Muscle layer of colon (tissue), 2 donors: ENCODE measurements around the gene AQP1.

Experiments used
- H3K27ac ChIP-seq: one replicate; pipeline ENCODE4 v1.7.0; 2013; ENCODE audit warnings: low read depth, mild to moderate bottlenecking, low read length, moderate library complexity
- H3K27me3 ChIP-seq, 2 donors: one replicate each; pipeline ENCODE4 v1.7.0; 2013; ENCODE audit warnings: low read length in 2 of 2, mild to moderate bottlenecking in 2 of 2; ENCODE audit not compliant: insufficient read depth in 2 of 2, control insufficient read depth in 1 of 2
- H3K36me3 ChIP-seq: one replicate; pipeline ENCODE4 v1.7.0; 2013; ENCODE audit warnings: mild to moderate bottlenecking, low read length; ENCODE audit not compliant: insufficient read depth
- H3K4me1 ChIP-seq: one replicate; pipeline ENCODE4 v1.7.0; 2013; ENCODE audit warnings: mild to moderate bottlenecking, low read length; ENCODE audit not compliant: insufficient read depth
- H3K4me3 ChIP-seq, 2 donors: one replicate each; pipeline ENCODE4 v1.7.0; 2013; ENCODE audit warnings: low read length in 2 of 2, low read depth in 1 of 2, mild to moderate bottlenecking in 1 of 2, moderate library complexity in 1 of 2
- H3K9ac ChIP-seq: one replicate; pipeline ENCODE4 v1.7.0; 2013; ENCODE audit warnings: low read length
- H3K9me3 ChIP-seq: one replicate; pipeline ENCODE4 v1.7.0; 2013; ENCODE audit warnings: mild to moderate bottlenecking, low read length
- donor health status: abdominal sarcoma.
- donor health status: Adenocarcinoma of cecum.

Gene AQP1

DNA sequence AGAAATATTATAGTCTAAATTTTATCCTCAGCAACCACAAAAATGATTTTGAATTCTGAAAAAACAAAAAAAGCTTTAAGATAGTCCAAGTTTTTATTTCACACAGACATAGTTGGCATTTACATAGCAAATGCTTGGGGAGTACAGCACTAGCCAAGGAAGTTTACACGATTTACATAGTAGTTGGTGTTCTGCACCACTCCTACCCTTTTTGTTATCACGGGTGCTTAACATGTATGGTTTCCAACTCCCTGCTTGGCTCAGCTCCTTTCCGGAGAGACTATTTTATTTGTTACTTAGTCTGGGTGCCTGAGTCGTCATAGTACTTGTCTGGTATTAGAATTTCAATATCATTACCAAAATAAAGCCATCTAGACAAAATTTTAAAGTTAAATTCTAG lies 43.3 kb downstream of the AQP1 start:
- H3K4me3 ChIP-seq = no peak overlapping the region
- H3K36me3 ChIP-seq = no peaks in the 10 kb centered on the region
- H3K9ac ChIP-seq = no peak overlapping the region
- no peaks in the 10 kb centered on the region for H3K4me1 ChIP-seq
- H3K27me3 ChIP-seq = no peaks in the 10 kb centered on the region
- no peaks in the 10 kb centered on the region for H3K9me3 ChIP-seq
- H3K27ac ChIP-seq = no peak overlapping the region

GRCh38 chr7:30956704-30957103 lies 45.1 kb downstream of the AQP1 start:
- Histone ChIP-seq H3K36me3 (no peaks in the 10 kb centered on the region), H3K27me3 (no peaks in the 10 kb centered on the region), H3K9me3 (no peaks in the 10 kb centered on the region), H3K9ac (no peak overlapping the region), H3K27ac (no peak overlapping the region), H3K4me3 (no peak overlapping the region), H3K4me1 (no peaks in the 10 kb centered on the region)

DNA sequence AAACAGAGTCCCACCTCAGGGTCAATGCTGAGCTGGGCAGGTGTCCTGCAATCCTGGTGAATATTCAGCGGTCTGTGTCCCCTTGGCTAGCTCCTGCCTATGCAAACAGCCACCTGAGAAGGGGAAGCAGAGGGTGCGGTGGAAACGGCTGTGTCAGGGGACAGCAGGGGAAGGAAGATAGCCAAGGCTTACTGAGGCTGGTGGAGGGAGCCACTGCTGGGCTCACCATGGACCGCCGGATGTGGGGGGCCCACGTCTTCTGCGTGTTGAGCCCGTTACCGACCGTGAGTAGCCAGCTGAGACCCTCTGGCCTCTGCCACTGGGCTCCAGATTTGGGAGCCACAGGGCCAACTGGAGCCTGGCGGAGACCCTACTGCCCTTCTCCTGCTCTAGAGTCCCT lies 52.2 kb downstream of the AQP1 start, which contains the start of gene GHRHR:
Gene GHRHR, plus strand, starts transcription at position 112 of the 400 bp plus-strand sequence. Its CDS starts 116 bp downstream, at position 228.
- no peak within 1 kb of the TSS for H3K27ac ChIP-seq
- no peak within 1 kb of the TSS for H3K4me3 ChIP-seq
- H3K27me3 ChIP-seq = no peaks in the 10 kb centered on the region
- no peaks in the 10 kb centered on the region for H3K36me3 ChIP-seq
- no peak within 1 kb of the TSS for H3K9ac ChIP-seq
- no peaks in the 10 kb centered on the region for H3K4me1 ChIP-seq
- no peaks in the 10 kb centered on the region for H3K9me3 ChIP-seq

DNA sequence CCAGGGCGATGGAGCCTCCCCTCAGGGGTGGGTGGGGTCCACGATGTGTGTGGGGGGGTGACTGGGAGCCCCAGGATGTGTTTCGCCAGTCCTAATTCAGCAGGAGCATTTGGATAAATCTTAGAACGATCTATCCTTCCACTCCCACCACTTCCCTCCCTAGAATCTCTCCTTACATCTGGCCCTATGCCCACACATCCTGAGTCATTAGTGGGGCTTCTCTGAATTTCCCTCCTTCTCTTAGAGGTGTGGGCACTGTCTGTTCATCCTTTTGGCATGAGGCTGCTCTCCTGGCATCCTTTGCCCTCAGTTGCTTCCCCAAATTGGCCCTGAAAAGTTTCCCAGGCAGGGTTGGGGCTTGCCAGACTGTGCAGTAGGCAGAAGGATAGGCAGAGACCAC lies 53.7 kb downstream of the AQP1 start:
- no peaks in the 10 kb centered on the region for H3K9me3 ChIP-seq
- no peaks in the 10 kb centered on the region for H3K4me1 ChIP-seq
- H3K27me3 ChIP-seq = peaks cover 0 to 3% of the 10 kb centered on the region in 2 donors
- no peak overlapping the region for H3K4me3 ChIP-seq
- no peaks in the 10 kb centered on the region for H3K36me3 ChIP-seq
- no peak overlapping the region for H3K27ac ChIP-seq
- no peak overlapping the region for H3K9ac ChIP-seq

- Histone ChIP-seq H3K9me3 (no peaks in the 10 kb centered on the region), H3K9ac (no peak overlapping the region), H3K4me1 (no peaks in the 10 kb centered on the region), H3K36me3 (no peaks in the 10 kb centered on the region), H3K4me3 (no peak overlapping the region), H3K27ac (no peak overlapping the region), H3K27me3 (peaks cover 0 to 3% of the 10 kb centered on the region in 2 donors)
Measured at GRCh38 chr7:30965883-30966282, 54.2 kb downstream of the AQP1 start.

DNA sequence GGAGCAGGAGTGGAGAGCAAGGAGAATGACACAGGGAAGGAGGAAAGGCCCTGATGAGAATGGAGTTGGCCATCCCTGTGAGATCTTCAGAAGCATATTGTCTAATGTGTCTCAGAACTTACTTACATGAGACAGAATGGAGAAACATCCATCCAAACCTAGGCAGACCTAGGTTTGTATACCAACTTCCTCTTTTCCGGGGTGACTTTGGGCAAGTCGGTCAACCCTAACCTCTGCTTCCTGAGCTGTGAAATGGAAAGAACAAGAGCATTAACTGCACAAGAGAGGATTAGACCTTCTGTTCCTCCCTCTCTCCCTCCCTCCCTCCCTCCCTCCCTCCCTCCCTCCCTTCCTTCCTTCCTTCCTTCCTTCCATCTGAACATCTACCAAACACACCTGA lies 56.6 kb downstream of the AQP1 start:
- Histone ChIP-seq H3K27ac (no peak overlapping the region), H3K9me3 (no peaks in the 10 kb centered on the region), H3K4me1 (no peaks in the 10 kb centered on the region), H3K9ac (no peak overlapping the region), H3K36me3 (no peaks in the 10 kb centered on the region), H3K27me3 (peaks cover 0 to 3% of the 10 kb centered on the region in 2 donors), H3K4me3 (no peak overlapping the region)

GRCh38 chr7:30968747-30969603 lies 57.3 kb downstream of the AQP1 start:
- Histone ChIP-seq H3K27ac (no peak overlapping the region), H3K9me3 (no peaks in the 10 kb centered on the region), H3K27me3 (peaks cover 0 to 3% of the 10 kb centered on the region in 2 donors), H3K4me3 (no peak overlapping the region), H3K36me3 (no peaks in the 10 kb centered on the region), H3K4me1 (no peaks in the 10 kb centered on the region), H3K9ac (no peak overlapping the region)

DNA sequence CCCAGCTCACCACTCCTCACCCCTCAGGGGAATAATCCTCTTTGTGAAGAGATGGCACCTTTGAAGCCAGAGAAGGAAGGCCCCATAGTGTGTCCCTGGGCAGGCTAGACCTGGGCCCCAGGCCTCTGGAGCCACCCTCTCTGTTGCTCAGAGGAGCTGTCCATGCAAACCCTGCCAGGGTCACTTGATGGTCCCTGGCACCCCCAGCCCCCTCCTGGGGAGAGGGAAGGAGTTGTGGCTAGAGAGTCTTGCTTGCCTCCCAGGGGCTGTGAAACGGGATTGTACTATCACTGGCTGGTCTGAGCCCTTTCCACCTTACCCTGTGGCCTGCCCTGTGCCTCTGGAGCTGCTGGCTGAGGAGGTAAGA lies 57.9 kb downstream of the AQP1 start:
- H3K4me1 ChIP-seq = no peaks in the 10 kb centered on the region
- H3K27me3 ChIP-seq = peaks cover 0 to 3% of the 10 kb centered on the region in 2 donors
- H3K4me3 ChIP-seq = no peak overlapping the region
- H3K27ac ChIP-seq = no peak overlapping the region
- H3K9ac ChIP-seq = no peak overlapping the region
- no peaks in the 10 kb centered on the region for H3K36me3 ChIP-seq
- H3K9me3 ChIP-seq = no peaks in the 10 kb centered on the region

DNA sequence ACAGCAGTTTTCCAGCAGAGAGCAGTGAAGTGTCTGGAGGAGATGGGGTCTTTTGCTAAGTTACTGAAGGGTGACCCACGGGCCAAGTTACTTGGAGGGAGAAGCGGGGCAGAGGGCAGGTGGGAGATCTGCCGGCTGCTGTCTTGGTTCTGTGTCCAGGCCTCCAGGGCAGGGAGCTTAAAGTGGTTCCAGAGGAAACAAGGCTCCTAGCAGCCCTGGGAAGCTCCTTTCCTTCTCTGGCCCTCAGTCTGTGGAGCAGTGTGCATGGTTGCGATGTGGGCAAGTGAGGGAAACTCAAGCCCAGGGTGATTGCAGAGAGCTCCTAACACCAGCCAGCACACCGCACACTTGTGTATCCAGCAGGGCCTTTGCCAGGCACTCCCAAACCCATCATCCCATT lies 58.4 kb downstream of the AQP1 start:
- Histone ChIP-seq H3K9ac (no peak overlapping the region), H3K4me1 (no peaks in the 10 kb centered on the region), H3K27me3 (peaks cover 0 to 3% of the 10 kb centered on the region in 2 donors), H3K27ac (no peak overlapping the region), H3K9me3 (no peaks in the 10 kb centered on the region), H3K36me3 (no peaks in the 10 kb centered on the region), H3K4me3 (no peak overlapping the region)

- H3K36me3 ChIP-seq = no peaks in the 10 kb centered on the region
Measured at GRCh38 chr7:30970594-30971094, 59.0 kb downstream of the AQP1 start.

GRCh38 chr7:30971440-30971839 lies 59.8 kb downstream of the AQP1 start:
- Histone ChIP-seq H3K9ac (no peak overlapping the region), H3K27ac (no peak overlapping the region), H3K9me3 (no peaks in the 10 kb centered on the region), H3K4me1 (no peaks in the 10 kb centered on the region), H3K4me3 (no peak overlapping the region), H3K27me3 (peaks cover 0 to 3% of the 10 kb centered on the region in 2 donors), H3K36me3 (no peaks in the 10 kb centered on the region)

More at GRCh38 chr7:30970594-30971094, 59.0 kb downstream of the AQP1 start:
- Histone ChIP-seq H3K4me3 (no peak overlapping the region), H3K27ac (no peak overlapping the region), H3K27me3 (peaks cover 0 to 3% of the 10 kb centered on the region in 2 donors), H3K9ac (no peak overlapping the region), H3K9me3 (no peaks in the 10 kb centered on the region), H3K4me1 (no peaks in the 10 kb centered on the region)
